Measurements from ENCODE around the gene TOB1. TPM values are rescaled to one million over a fixed set of nuclear protein-coding genes. Genes with fewer than 3 reads are reported as not detected.
A peak's percentile ranks its signal among the peaks of the same experiment; 100 is the strongest.

TOB1 gene
- total and polyA plus RNA-seq, 4 donors, result 22.6 to 38.0 (median 36.8) TPM

- no peak for DNase-seq (ENCODE audit: low read depth in 4 of 6, low spot score in 6 of 6)
- Histone ChIP-seq H3K4me3 (ENCODE audit: low read depth, low read length) (no peak overlapping the region), H3K27me3 (ENCODE audit: control insufficient read depth, insufficient read depth, low read length) (no peaks in the 10 kb centered on the region), H3K4me1 (ENCODE audit: control insufficient read depth, insufficient read depth, low read length) (peaks cover 3% of the 10 kb centered on the region), H3K36me3 (ENCODE audit: control insufficient read depth, insufficient read depth, low read length) (no peaks in the 10 kb centered on the region), H3K9me3 (ENCODE audit: control insufficient read depth, insufficient read depth, low read length) (no peaks in the 10 kb centered on the region), H3K27ac (ENCODE audit: low read depth, low read length) (no peak overlapping the region)
- 85% methylated on average over 4 of the region's 7 CpGs for WGBS (ENCODE audit: insufficient coverage)
Measured at GRCh38 chr17:50850640-50851039, 15.5 kb downstream of the TOB1 start.

GRCh38 chr17:50848711-50849110 is 17.4 kb downstream of the TOB1 start:
- Histone ChIP-seq H3K9me3 (ENCODE audit: control insufficient read depth, insufficient read depth, low read length) (no peaks in the 10 kb centered on the region), H3K36me3 (ENCODE audit: control insufficient read depth, insufficient read depth, low read length) (no peaks in the 10 kb centered on the region), H3K4me1 (ENCODE audit: control insufficient read depth, insufficient read depth, low read length) (peaks cover 3% of the 10 kb centered on the region), H3K4me3 (ENCODE audit: low read depth, low read length) (no peak overlapping the region), H3K27me3 (ENCODE audit: control insufficient read depth, insufficient read depth, low read length) (no peaks in the 10 kb centered on the region), H3K27ac (ENCODE audit: low read depth, low read length) (no peak overlapping the region)
- WGBS (ENCODE audit: insufficient coverage), result no CpG with 5 or more reads among the region's 2 CpGs
- DNase-seq (ENCODE audit: low read depth in 4 of 6, low spot score in 6 of 6), result no peak

GRCh38 chr17:50848039-50848438 is 18.1 kb downstream of the TOB1 start:
- Histone ChIP-seq H3K4me3 (ENCODE audit: low read depth, low read length) (no peak overlapping the region), H3K27ac (ENCODE audit: low read depth, low read length) (no peak overlapping the region), H3K9me3 (ENCODE audit: control insufficient read depth, insufficient read depth, low read length) (no peaks in the 10 kb centered on the region), H3K4me1 (ENCODE audit: control insufficient read depth, insufficient read depth, low read length) (peaks cover 3% of the 10 kb centered on the region), H3K36me3 (ENCODE audit: control insufficient read depth, insufficient read depth, low read length) (no peaks in the 10 kb centered on the region), H3K27me3 (ENCODE audit: control insufficient read depth, insufficient read depth, low read length) (no peaks in the 10 kb centered on the region)
- WGBS (ENCODE audit: insufficient coverage), result 96% methylated on average over 3 of the region's 3 CpGs
- no peak for DNase-seq (ENCODE audit: low read depth in 4 of 6, low spot score in 6 of 6)

GRCh38 chr17:50847566-50847965 is 18.6 kb downstream of the TOB1 start:
- 96% methylated on average over 3 of the region's 4 CpGs for WGBS (ENCODE audit: insufficient coverage)
- H3K4me1 ChIP-seq (ENCODE audit: control insufficient read depth, insufficient read depth, low read length), result peaks cover 2% of the 10 kb centered on the region
- no peaks in the 10 kb centered on the region for H3K36me3 ChIP-seq (ENCODE audit: control insufficient read depth, insufficient read depth, low read length)
- H3K9me3 ChIP-seq (ENCODE audit: control insufficient read depth, insufficient read depth, low read length), result no peaks in the 10 kb centered on the region
- no peak overlapping the region for H3K27ac ChIP-seq (ENCODE audit: low read depth, low read length)
- H3K4me3 ChIP-seq (ENCODE audit: low read depth, low read length), result no peak overlapping the region
- no peaks in the 10 kb centered on the region for H3K27me3 ChIP-seq (ENCODE audit: control insufficient read depth, insufficient read depth, low read length)
- DNase-seq (ENCODE audit: low read depth in 4 of 6, low spot score in 6 of 6), result no peak

GRCh38 chr17:50845240-50846147 is 20.7 kb downstream of the TOB1 start:
- Histone ChIP-seq H3K4me1 (ENCODE audit: control insufficient read depth, insufficient read depth, low read length) (peaks cover 9% of the 10 kb centered on the region), H3K27ac (ENCODE audit: low read depth, low read length) (no peak overlapping the region), H3K9me3 (ENCODE audit: control insufficient read depth, insufficient read depth, low read length) (no peaks in the 10 kb centered on the region), H3K27me3 (ENCODE audit: control insufficient read depth, insufficient read depth, low read length) (no peaks in the 10 kb centered on the region), H3K4me3 (ENCODE audit: low read depth, low read length) (no peak overlapping the region), H3K36me3 (ENCODE audit: control insufficient read depth, insufficient read depth, low read length) (no peaks in the 10 kb centered on the region)
- WGBS (ENCODE audit: insufficient coverage), result 73% methylated on average over 10 of the region's 12 CpGs
- no peak for DNase-seq (ENCODE audit: low read depth in 4 of 6, low spot score in 6 of 6)

- Histone ChIP-seq H3K9me3 (ENCODE audit: control insufficient read depth, insufficient read depth, low read length) (no peaks in the 10 kb centered on the region), H3K27ac (ENCODE audit: low read depth, low read length) (no peak overlapping the region), H3K27me3 (ENCODE audit: control insufficient read depth, insufficient read depth, low read length) (no peaks in the 10 kb centered on the region), H3K4me1 (ENCODE audit: control insufficient read depth, insufficient read depth, low read length) (peaks cover 9% of the 10 kb centered on the region), H3K36me3 (ENCODE audit: control insufficient read depth, insufficient read depth, low read length) (no peaks in the 10 kb centered on the region), H3K4me3 (ENCODE audit: low read depth, low read length) (no peak overlapping the region)
- DNase-seq (ENCODE audit: low read depth in 4 of 6, low spot score in 6 of 6), result no peak
- WGBS (ENCODE audit: insufficient coverage), result 87% methylated on average over 12 of the region's 14 CpGs
Measured at GRCh38 chr17:50844117-50844700, 21.9 kb downstream of the TOB1 start.

- H3K4me1 ChIP-seq (ENCODE audit: control insufficient read depth, insufficient read depth, low read length), result peaks cover 13% of the 10 kb centered on the region
- DNase-seq (ENCODE audit: low read depth in 4 of 6, low spot score in 6 of 6), result no peak
- no peaks in the 10 kb centered on the region for H3K27me3 ChIP-seq (ENCODE audit: control insufficient read depth, insufficient read depth, low read length)
- no peak overlapping the region for H3K27ac ChIP-seq (ENCODE audit: low read depth, low read length)
- no peaks in the 10 kb centered on the region for H3K36me3 ChIP-seq (ENCODE audit: control insufficient read depth, insufficient read depth, low read length)
- H3K9me3 ChIP-seq (ENCODE audit: control insufficient read depth, insufficient read depth, low read length), result no peaks in the 10 kb centered on the region
- no peak overlapping the region for H3K4me3 ChIP-seq (ENCODE audit: low read depth, low read length)
- WGBS (ENCODE audit: insufficient coverage), result 91% methylated on average over 11 of the region's 16 CpGs
Measured at GRCh38 chr17:50843150-50843905, 22.8 kb downstream of the TOB1 start.

- Histone ChIP-seq H3K4me1 (ENCODE audit: control insufficient read depth, insufficient read depth, low read length) (peaks cover 20% of the 10 kb centered on the region), H3K36me3 (ENCODE audit: control insufficient read depth, insufficient read depth, low read length) (no peaks in the 10 kb centered on the region), H3K27me3 (ENCODE audit: control insufficient read depth, insufficient read depth, low read length) (no peaks in the 10 kb centered on the region), H3K9me3 (ENCODE audit: control insufficient read depth, insufficient read depth, low read length) (no peaks in the 10 kb centered on the region), H3K27ac (ENCODE audit: low read depth, low read length) (no peak overlapping the region), H3K4me3 (ENCODE audit: low read depth, low read length) (no peak overlapping the region)
- 79% methylated on average over 9 of the region's 9 CpGs for WGBS (ENCODE audit: insufficient coverage)
- no peak for DNase-seq (ENCODE audit: low read depth in 4 of 6, low spot score in 6 of 6)
Measured at GRCh38 chr17:50842506-50843149, 23.5 kb downstream of the TOB1 start.

GRCh38 chr17:50841949-50842354 is 24.2 kb downstream of the TOB1 start:
- Histone ChIP-seq H3K36me3 (ENCODE audit: control insufficient read depth, insufficient read depth, low read length) (no peaks in the 10 kb centered on the region), H3K27me3 (ENCODE audit: control insufficient read depth, insufficient read depth, low read length) (no peaks in the 10 kb centered on the region), H3K27ac (ENCODE audit: low read depth, low read length) (no peak overlapping the region), H3K9me3 (ENCODE audit: control insufficient read depth, insufficient read depth, low read length) (no peaks in the 10 kb centered on the region), H3K4me3 (ENCODE audit: low read depth, low read length) (no peak overlapping the region), H3K4me1 (ENCODE audit: control insufficient read depth, insufficient read depth, low read length) (peaks cover 25% of the 10 kb centered on the region)
- WGBS (ENCODE audit: insufficient coverage), result under 1% methylated on average over 6 of the region's 8 CpGs
- peak in 3 of 6 donors; percentile 73 to 96 (median 94) for DNase-seq (ENCODE audit: low read depth in 4 of 6, low spot score in 6 of 6)

All from spinal cord (tissue), 10 donors.